CD4-positive, CD25-positive, alpha-beta regulatory T cell (primary cell): ENCODE data around the gene RIC1. TPM values are rescaled to one million over a fixed set of nuclear protein-coding genes. Genes with fewer than 3 reads are reported as not detected.

Experiments
- ATAC-seq, 2 donors: fragments of 150-1000 bp; cut with Tn5 transposase; one replicate each; pipeline ENCODE4 v1.10.0; 2021; ENCODE audit warnings: low read depth in 2 of 2, moderate number of reproducible peaks in 2 of 2, moderate library complexity in 1 of 2
- DNase-seq, 3 donors: peaks; one replicate each; pipeline versions ENCODE4 v3.0.0 to v3.0.0-alpha.2; 2012 to 2022; ENCODE audit warnings: mixed read lengths in 1 of 3
- H3K27ac ChIP-seq: one replicate; pipeline ENCODE4 v1.7.0; 2013; ENCODE audit warnings: mild to moderate bottlenecking, low read length; ENCODE audit not compliant: insufficient read depth, poor library complexity, severe bottlenecking
- H3K27me3 ChIP-seq: one replicate; pipeline ENCODE4 v1.7.0; 2013; ENCODE audit warnings: low read length; ENCODE audit not compliant: control insufficient read depth, insufficient read depth
- H3K36me3 ChIP-seq: one replicate; pipeline ENCODE4 v1.7.0; 2013; ENCODE audit warnings: mild to moderate bottlenecking, low read length, moderate library complexity; ENCODE audit not compliant: control insufficient read depth, insufficient read depth
- H3K4me1 ChIP-seq: 2 replicates; pipeline ENCODE4 v1.7.0; 2013; ENCODE audit warnings: mild to moderate bottlenecking, low read length; ENCODE audit not compliant: insufficient read depth, control insufficient read depth, poor library complexity, severe bottlenecking
- H3K4me3 ChIP-seq: one replicate; pipeline ENCODE4 v1.7.0; 2013; ENCODE audit warnings: low read depth, mild to moderate bottlenecking, low read length, moderate library complexity
- H3K9me3 ChIP-seq, 2 experiments: 1 replicate in 1 of 2; 2 replicates in 1 of 2; pipeline ENCODE4 v1.7.0; 2013; ENCODE audit warnings: low read length in 2 of 2, mild to moderate bottlenecking in 1 of 2, moderate library complexity in 1 of 2; ENCODE audit not compliant: control insufficient read depth in 2 of 2
- H3K27ac Mint-ChIP-seq, 3 donors: one replicate each; pipeline ENCODE4 v1.8.0; 2020 to 2022; ENCODE audit warnings: mild to moderate bottlenecking in 3 of 3, mixed read lengths in 3 of 3, moderate library complexity in 2 of 3
- H3K27me3 Mint-ChIP-seq: one replicate; pipeline ENCODE4 v1.8.0; 2022; ENCODE audit warnings: mild to moderate bottlenecking, mixed read lengths
- H3K36me3 Mint-ChIP-seq: one replicate; pipeline ENCODE4 v1.8.0; 2020; ENCODE audit warnings: mixed read lengths
- H3K4me1 Mint-ChIP-seq, 4 donors: one replicate each; pipeline ENCODE4 v1.8.0; 2020 to 2022; ENCODE audit warnings: mixed read lengths in 4 of 4, mild to moderate bottlenecking in 1 of 4
- H3K4me3 Mint-ChIP-seq, 4 donors: one replicate each; pipeline ENCODE4 v1.8.0; 2020 to 2022; ENCODE audit warnings: mild to moderate bottlenecking in 4 of 4, mixed read lengths in 4 of 4, moderate library complexity in 3 of 4
- H3K9me3 Mint-ChIP-seq, 7 donors: one replicate each; pipeline ENCODE4 v1.8.0; 2020 to 2022; ENCODE audit warnings: mixed read lengths in 7 of 7, mild to moderate bottlenecking in 3 of 7, moderate library complexity in 2 of 7
- polyA plus RNA-seq, 4 donors: library from polyadenylated mRNA; unstranded; fragments of 300-500 nt; fragmentation: Illumina TruSeq; gene quantifications; one replicate each; pipeline ENCODE4 v1.2.3, GENCODE V29; 2021
- total RNA-seq: library from RNA; stranded (reverse); gene quantifications from one replicate; pipeline ENCODE4 v1.2.3, GENCODE V29; 2022

The RIC1 gene
- total and polyA plus RNA-seq, 5 donors from 2014 or later, result 5.0 to 29.9 (median 7.6) TPM

DNA sequence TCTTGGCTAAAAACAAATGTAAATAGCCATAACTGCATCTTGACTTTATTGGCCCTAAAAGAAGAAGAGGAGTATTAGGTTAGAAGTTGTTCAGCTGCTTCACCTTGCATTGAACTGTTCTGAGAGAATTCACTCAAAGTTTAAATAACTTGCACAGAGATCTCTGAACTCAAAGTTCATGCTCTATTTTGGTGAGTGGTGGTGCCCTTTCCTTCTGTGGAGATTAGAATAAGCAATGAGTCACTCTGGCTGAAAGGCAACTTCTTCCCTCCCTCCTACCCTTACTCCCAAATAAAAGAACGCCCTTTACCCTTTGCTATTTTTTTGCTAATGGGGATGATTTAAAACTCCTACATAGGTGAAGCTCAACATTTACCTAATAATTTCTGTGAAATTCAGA lies 155.1 kb downstream of the RIC1 start:
- Mint-ChIP-seq H3K4me1 (peaks cover 0 to 12% (median 7%) of the 10 kb centered on the region in 4 donors), H3K9me3 (peaks cover 0 to 30% (median 3%) of the 10 kb centered on the region in 7 donors), H3K4me3 (peak overlapping the region in 1 of 4 donors; percentile 34), H3K36me3 (peaks cover 76% of the 10 kb centered on the region), H3K27me3 (no peaks in the 10 kb centered on the region), H3K27ac (no peak overlapping the region)
- peaks cover 1 to 6% of the 10 kb centered on the region in 2 experiments for H3K9me3 ChIP-seq
- H3K4me1 ChIP-seq, result no peaks in the 10 kb centered on the region
- H3K4me3 ChIP-seq, result no peak overlapping the region
- ATAC-seq (no peak), DNase-seq (no peak)
- peaks cover 38% of the 10 kb centered on the region for H3K36me3 ChIP-seq
- H3K27ac ChIP-seq, result no peak overlapping the region
- no peaks in the 10 kb centered on the region for H3K27me3 ChIP-seq

DNA sequence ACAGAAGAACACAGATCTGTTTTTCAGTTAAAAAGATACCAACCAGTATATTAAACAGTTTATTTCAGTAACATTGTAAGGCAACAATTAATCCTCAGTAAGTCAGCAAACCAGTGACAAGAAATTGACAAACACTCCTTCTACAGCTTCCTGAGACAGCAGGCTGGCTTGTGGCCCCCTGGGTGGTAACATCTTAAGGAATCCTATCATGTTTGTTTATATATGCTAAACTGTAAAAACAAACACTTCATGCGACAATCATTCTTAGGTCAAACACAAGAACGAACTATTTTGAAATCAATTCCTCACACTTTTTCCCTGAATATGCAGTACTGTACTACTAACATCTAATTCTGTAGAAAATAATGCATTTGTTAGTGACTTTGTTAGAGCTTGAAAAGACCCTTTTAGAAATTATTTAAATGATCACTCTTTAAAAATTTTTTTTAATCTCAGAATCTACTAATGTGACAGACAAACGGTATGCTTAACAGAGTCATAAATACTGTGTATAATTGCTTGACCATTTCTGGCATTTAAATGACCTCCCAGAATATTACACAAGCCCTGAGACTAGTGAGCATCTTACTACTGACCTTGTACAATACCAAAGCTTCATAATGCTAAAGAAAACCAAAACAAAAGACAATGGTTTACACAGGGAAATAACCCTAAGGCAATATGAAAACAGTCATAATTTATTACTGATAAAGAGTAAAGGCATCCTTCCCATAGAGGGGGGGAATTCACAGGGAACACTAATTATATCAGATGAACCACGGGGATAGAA lies 155.8 kb downstream of the RIC1 start:
- Mint-ChIP-seq H3K4me3 (no peak overlapping the region), H3K36me3 (peaks cover 82% of the 10 kb centered on the region), H3K27me3 (no peaks in the 10 kb centered on the region), H3K9me3 (peaks cover 0 to 30% (median 3%) of the 10 kb centered on the region in 7 donors), H3K4me1 (peaks cover 0 to 12% (median 10%) of the 10 kb centered on the region in 4 donors), H3K27ac (peak overlapping the region in 2 of 3 donors; percentile 23 to 76)
- H3K36me3 ChIP-seq, result peaks cover 35% of the 10 kb centered on the region
- H3K4me1 ChIP-seq, result no peaks in the 10 kb centered on the region
- H3K4me3 ChIP-seq, result no peak overlapping the region
- H3K27me3 ChIP-seq, result no peaks in the 10 kb centered on the region
- no peak overlapping the region for H3K27ac ChIP-seq
- no peak for ATAC-seq
- DNase-seq, result no peak
- peaks cover 1 to 3% of the 10 kb centered on the region in 2 experiments for H3K9me3 ChIP-seq

DNA sequence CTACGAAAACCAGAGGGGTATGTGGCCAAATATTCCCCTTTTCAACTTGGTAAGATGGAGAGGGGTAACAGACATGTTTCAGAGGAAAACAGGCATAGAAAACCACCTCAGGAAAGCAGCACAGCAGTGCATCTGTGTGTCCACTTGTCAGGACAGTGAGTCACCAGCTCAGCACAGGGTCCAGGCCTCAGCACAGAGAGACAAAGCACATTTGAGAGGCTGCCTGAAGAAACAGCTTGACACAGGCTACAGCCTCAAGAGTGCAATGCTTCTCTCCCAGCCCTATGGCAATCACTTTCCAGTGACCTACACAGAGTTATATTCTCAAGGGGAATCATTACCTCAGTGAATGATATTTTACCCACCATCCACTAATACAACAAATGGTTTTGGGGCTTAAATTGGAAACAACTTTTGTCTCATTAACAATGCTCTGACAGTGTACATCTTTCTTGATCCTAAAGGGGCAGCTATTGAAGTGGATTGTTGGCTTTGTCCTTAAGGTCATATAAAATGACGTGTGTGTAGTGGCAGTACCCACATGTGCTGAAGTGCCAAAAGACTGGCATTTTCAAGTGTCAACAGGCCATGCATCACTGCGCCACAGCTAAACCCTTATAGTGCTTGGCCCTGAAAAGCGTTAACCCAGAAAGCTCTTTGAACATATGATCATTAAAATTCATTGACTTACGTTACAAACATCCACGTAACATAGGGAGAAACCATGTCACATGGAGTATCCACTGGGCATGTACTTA lies 157.6 kb downstream of the RIC1 start:
- Histone ChIP-seq H3K4me3 (no peak overlapping the region), H3K36me3 (peaks cover 36% of the 10 kb centered on the region), H3K9me3 (peaks cover 0 to 1% of the 10 kb centered on the region in 2 experiments), H3K4me1 (no peaks in the 10 kb centered on the region), H3K27ac (no peak overlapping the region), H3K27me3 (no peaks in the 10 kb centered on the region)
- Mint-ChIP-seq H3K27me3 (no peaks in the 10 kb centered on the region), H3K4me3 (no peak overlapping the region), H3K36me3 (peaks cover 80% of the 10 kb centered on the region), H3K9me3 (peaks cover 0 to 18% (median 3%) of the 10 kb centered on the region in 7 donors), H3K27ac (peak overlapping the region in 2 of 3 donors; percentile 28 to 76), H3K4me1 (peaks cover 9 to 25% (median 17%) of the 10 kb centered on the region in 4 donors)
- ATAC-seq (no peak), DNase-seq (no peak)

DNA sequence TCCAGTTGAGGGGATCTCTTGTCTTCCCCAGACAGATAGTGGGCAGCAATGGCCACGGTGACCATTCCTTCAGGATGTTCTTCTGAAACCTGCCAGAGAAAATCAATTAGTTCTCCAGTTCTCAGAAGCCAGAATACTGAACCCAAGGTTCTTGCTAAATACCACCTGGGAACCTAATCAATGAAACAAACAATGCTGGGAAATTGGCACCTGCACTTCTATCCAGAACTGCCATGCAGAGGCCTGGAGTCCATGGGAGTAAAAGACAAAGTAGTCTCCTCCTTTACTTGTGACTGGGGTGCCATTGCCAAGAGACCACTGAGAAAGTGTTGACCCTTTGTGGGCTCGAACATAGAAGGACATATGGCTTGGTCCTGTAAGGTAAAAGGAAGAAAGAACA lies 158.3 kb downstream of the RIC1 start:
- no peaks in the 10 kb centered on the region for H3K27me3 Mint-ChIP-seq
- H3K9me3 ChIP-seq, result peaks cover 0 to 1% of the 10 kb centered on the region in 2 experiments
- no peak for DNase-seq
- peaks cover 0 to 14% (median 2%) of the 10 kb centered on the region in 7 donors for H3K9me3 Mint-ChIP-seq
- H3K4me3 ChIP-seq, result no peak overlapping the region
- no peak overlapping the region for H3K27ac ChIP-seq
- ATAC-seq, result no peak
- H3K36me3 ChIP-seq, result peaks cover 36% of the 10 kb centered on the region
- H3K27ac Mint-ChIP-seq, result peak overlapping the region in 1 of 3 donors; percentile 28
- H3K36me3 Mint-ChIP-seq, result peaks cover 81% of the 10 kb centered on the region
- peaks cover 15 to 25% (median 21%) of the 10 kb centered on the region in 4 donors for H3K4me1 Mint-ChIP-seq
- no peaks in the 10 kb centered on the region for H3K4me1 ChIP-seq
- H3K4me3 Mint-ChIP-seq, result no peak overlapping the region
- no peaks in the 10 kb centered on the region for H3K27me3 ChIP-seq

DNA sequence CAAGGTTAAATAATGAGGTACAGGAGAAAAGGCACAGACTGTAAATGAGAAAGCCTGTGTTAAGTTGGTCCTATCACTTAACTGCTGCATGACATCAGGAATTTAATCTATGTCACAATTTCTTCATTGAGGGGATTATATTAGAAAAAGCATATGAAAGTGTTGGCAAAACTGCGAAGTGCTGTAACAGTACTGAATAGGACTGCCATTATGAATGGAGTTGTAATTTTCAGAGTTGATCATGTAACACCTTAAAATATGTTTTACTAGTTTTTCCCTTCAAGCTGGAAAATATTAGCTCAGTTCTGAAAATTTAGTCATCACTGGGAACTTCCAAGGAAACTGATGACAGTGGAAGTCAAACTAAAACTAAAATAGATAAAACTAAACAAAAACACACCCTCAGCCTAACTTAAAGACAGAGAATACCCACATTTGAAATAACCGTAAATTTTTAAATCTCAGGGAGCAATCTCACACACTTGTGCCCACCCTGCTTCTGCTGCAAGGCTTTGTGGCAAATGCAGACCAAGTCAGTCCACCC lies 158.9 kb downstream of the RIC1 start:
- no peaks in the 10 kb centered on the region for H3K27me3 Mint-ChIP-seq
- Histone ChIP-seq H3K27ac (no peak overlapping the region), H3K9me3 (peaks cover 0 to 1% of the 10 kb centered on the region in 2 experiments), H3K4me1 (no peaks in the 10 kb centered on the region), H3K27me3 (no peaks in the 10 kb centered on the region), H3K4me3 (no peak overlapping the region), H3K36me3 (peaks cover 36% of the 10 kb centered on the region)
- peak overlapping the region in 1 of 3 donors; percentile 44 for H3K27ac Mint-ChIP-seq
- peaks cover 0 to 9% (median 0%) of the 10 kb centered on the region in 7 donors for H3K9me3 Mint-ChIP-seq
- peaks cover 16 to 27% (median 20%) of the 10 kb centered on the region in 4 donors for H3K4me1 Mint-ChIP-seq
- DNase-seq, result no peak
- peaks cover 77% of the 10 kb centered on the region for H3K36me3 Mint-ChIP-seq
- no peak overlapping the region for H3K4me3 Mint-ChIP-seq
- no peak for ATAC-seq

DNA sequence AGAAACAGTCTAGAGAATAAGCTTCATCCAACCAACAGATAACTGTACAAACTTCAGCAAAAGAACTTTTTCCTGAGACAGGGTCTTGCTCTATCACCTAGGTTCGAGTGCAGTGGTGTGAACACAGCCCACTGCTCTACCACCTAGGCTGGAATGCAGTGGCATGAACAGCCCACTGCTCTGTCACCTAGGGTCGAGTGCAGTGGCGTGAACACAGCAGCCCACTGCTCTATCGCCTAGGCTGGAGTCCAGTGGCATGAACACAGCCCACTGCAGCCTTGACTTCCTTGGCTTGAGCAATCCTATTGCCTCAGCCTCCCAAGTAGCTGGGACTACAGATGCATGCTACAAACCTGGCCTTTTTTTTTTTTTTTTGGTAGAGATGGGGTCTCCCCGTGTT lies 160.6 kb downstream of the RIC1 start:
- H3K27ac Mint-ChIP-seq, result no peak overlapping the region
- no peak overlapping the region for H3K4me3 Mint-ChIP-seq
- H3K27me3 ChIP-seq, result no peaks in the 10 kb centered on the region
- no peaks in the 10 kb centered on the region for H3K27me3 Mint-ChIP-seq
- H3K4me1 ChIP-seq, result peaks cover 6% of the 10 kb centered on the region
- H3K27ac ChIP-seq, result no peak overlapping the region
- peaks cover 36% of the 10 kb centered on the region for H3K36me3 ChIP-seq
- no peak for ATAC-seq
- no peaks in the 10 kb centered on the region for H3K9me3 ChIP-seq
- H3K4me3 ChIP-seq, result no peak overlapping the region
- peaks cover 65% of the 10 kb centered on the region for H3K36me3 Mint-ChIP-seq
- no peaks in the 10 kb centered on the region for H3K9me3 Mint-ChIP-seq
- no peak for DNase-seq
- H3K4me1 Mint-ChIP-seq, result peaks cover 33 to 44% (median 36%) of the 10 kb centered on the region in 4 donors

DNA sequence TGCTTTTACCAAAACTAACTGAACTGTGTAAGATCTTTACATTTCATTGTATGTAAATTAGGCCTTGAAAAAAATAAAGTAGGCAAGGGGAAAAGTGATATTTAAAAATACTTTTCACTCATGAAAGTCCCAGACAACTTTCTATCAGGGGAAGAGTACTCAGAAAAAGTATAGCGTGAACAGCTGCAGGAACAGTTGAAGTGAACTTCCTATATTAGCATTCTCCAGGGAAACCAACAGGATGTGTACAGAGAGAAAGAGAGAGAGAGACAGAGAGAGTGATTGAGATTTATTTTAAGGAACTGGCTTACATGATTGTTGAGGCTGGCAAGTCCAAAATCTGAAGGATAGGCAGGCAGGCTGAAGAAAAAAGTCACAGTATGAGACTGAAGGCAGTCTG lies 162.0 kb downstream of the RIC1 start:
- DNase-seq, result no peak
- Mint-ChIP-seq H3K36me3 (peaks cover 59% of the 10 kb centered on the region), H3K4me1 (peaks cover 37 to 46% (median 41%) of the 10 kb centered on the region in 4 donors), H3K27me3 (no peaks in the 10 kb centered on the region), H3K4me3 (no peak overlapping the region), H3K9me3 (no peaks in the 10 kb centered on the region), H3K27ac (peak overlapping the region in 1 of 3 donors; percentile 12)
- Histone ChIP-seq H3K4me3 (no peak overlapping the region), H3K27me3 (no peaks in the 10 kb centered on the region), H3K27ac (no peak overlapping the region), H3K9me3 (no peaks in the 10 kb centered on the region), H3K36me3 (peaks cover 27% of the 10 kb centered on the region), H3K4me1 (peaks cover 6% of the 10 kb centered on the region)
- no peak for ATAC-seq
